Fibroblast of pulmonary artery (primary cell): Measurements from ENCODE around the gene ADK.
"Not testable (repeated sequence)": the region's sequence is repeated elsewhere in the genome, so short reads cannot be mapped to it uniquely, and the experiment has no call there.

Source experiments
- DNase-seq: peaks from one replicate; pipeline ENCODE4 v3.0.0-alpha.2; 2010; ENCODE audit warnings: low read depth
- H3K4me3 ChIP-seq: replicated peaks from 2 replicates; pipeline ENCODE4 v1.5.1; 2011; ENCODE audit warnings: low read depth, mild to moderate bottlenecking, control low read depth, low read length, moderate library complexity
- CTCF ChIP-seq: IDR thresholded peaks from 2 replicates; pipeline ENCODE4 v1.5.1; 2011; ENCODE audit warnings: mild to moderate bottlenecking, control low read depth, low read length, inconsistent platforms; ENCODE audit errors: missing control alignments

ADK gene

GRCh38 chr10:74575191-74575720 is 424.2 kb downstream of the ADK start:
- H3K4me3 ChIP-seq, result no peak overlapping the region
- no peak for DNase-seq
- TF ChIP-seq CTCF, result no peak

GRCh38 chr10:74575912-74576311 is 424.9 kb downstream of the ADK start:
- no peak overlapping the region for H3K4me3 ChIP-seq
- no peak for DNase-seq
- no peak for TF ChIP-seq CTCF

- DNase-seq, result no peak
- no peak for TF ChIP-seq CTCF
- no peak overlapping the region for H3K4me3 ChIP-seq
Observed at GRCh38 chr10:74576586-74576985, 425.6 kb downstream of the ADK start.

GRCh38 chr10:74580438-74580837 is 429.4 kb downstream of the ADK start:
- not testable (repeated sequence) for DNase-seq, H3K4me3 ChIP-seq

- H3K4me3 ChIP-seq, result no peak overlapping the region
- no peak for DNase-seq
- no peak for TF ChIP-seq CTCF
Observed at GRCh38 chr10:74582566-74582965, 431.5 kb downstream of the ADK start.

- DNase-seq, result no peak
- H3K4me3 ChIP-seq, result no peak overlapping the region
Observed at GRCh38 chr10:74585231-74586087, 434.4 kb downstream of the ADK start.

GRCh38 chr10:74586088-74586585 is 435.1 kb downstream of the ADK start:
- no peak overlapping the region for H3K4me3 ChIP-seq
- no peak for DNase-seq
- no peak for TF ChIP-seq CTCF

More at GRCh38 chr10:74585231-74586087, 434.4 kb downstream of the ADK start:
- no peak for TF ChIP-seq CTCF
